ENCODE measurements around the gene GRAMD1A. TPM values are rescaled to one million over a fixed set of nuclear protein-coding genes. Genes with fewer than 3 reads are reported as not detected.

Gene GRAMD1A
- polyA plus RNA-seq, 1 donor from 2014 or later: 19.0 TPM

GRCh38 chr19:35054626-35055025 lies 54.5 kb downstream of the GRAMD1A start:
- Histone ChIP-seq H3K9me3 (ENCODE audit: low read length) (no peaks in the 10 kb centered on the region), H4K20me1 (ENCODE audit: insufficient read depth) (no peaks in the 10 kb centered on the region), H3K79me2 (replicated peaks; ENCODE audit: insufficient read depth, low read length) (no peaks in the 10 kb centered on the region), H3K27me3 (ENCODE audit: insufficient read depth, low read depth, low read length) (no peaks in the 10 kb centered on the region), H2AFZ (ENCODE audit: low read depth, low read length) (no peak overlapping the region), H3F3A (ENCODE audit: insufficient read depth, low read length, poor library complexity, severe bottlenecking) (no peaks in the 10 kb centered on the region), H3K9me2 (ENCODE audit: insufficient read depth, low read length) (no peaks in the 10 kb centered on the region), H3K27ac (ENCODE audit: low read length) (no peak overlapping the region), H3K36me3 (ENCODE audit: insufficient read depth, low read length) (no peaks in the 10 kb centered on the region), H3K4me3 (ENCODE audit: low read length) (no peak overlapping the region), H3K4me2 (ENCODE audit: low read length) (no peak overlapping the region), H3K9ac (ENCODE audit: low read length) (no peak overlapping the region)
- TF ChIP-seq EZH2 (IDR thresholded peaks at IDR 0.05; ENCODE audit: borderline replicate concordance, insufficient read depth, low read length, poor library complexity, severe bottlenecking) (no peak), EP300 (conservative IDR thresholded peaks at IDR 0.05; ENCODE audit: poor library complexity, severe bottlenecking) (no peak), RAD21 (conservative IDR thresholded peaks at IDR 0.05) (no peak), POLR2AphosphoS5 (IDR thresholded peaks at IDR 0.05) (no peak), CTCF (IDR thresholded peaks at IDR 0.05; ENCODE audit: poor library complexity, severe bottlenecking) (no peak)

- Histone ChIP-seq H3K9me2 (ENCODE audit: insufficient read depth, low read length) (no peaks in the 10 kb centered on the region), H3K27ac (ENCODE audit: low read length) (peak overlapping the region; percentile 16)
- TF ChIP-seq MXI1 (conservative IDR thresholded peaks at IDR 0.05; ENCODE audit: poor library complexity, severe bottlenecking) (no peak), CTCF (IDR thresholded peaks at IDR 0.05; ENCODE audit: poor library complexity, severe bottlenecking) (peak; percentile 64), RAD21 (conservative IDR thresholded peaks at IDR 0.05) (peak; percentile 52), TAF1 (IDR thresholded peaks at IDR 0.05; ENCODE audit: low read depth) (no peak), POLR2AphosphoS5 (IDR thresholded peaks at IDR 0.05) (no peak), SMC3 (conservative IDR thresholded peaks at IDR 0.05; ENCODE audit: poor library complexity) (peak; percentile 42)
Observed at GRCh38 chr19:35055715-35056179, 55.6 kb downstream of the GRAMD1A start.

GRCh38 chr19:35056513-35057063 lies 56.5 kb downstream of the GRAMD1A start:
- no peaks in the 10 kb centered on the region for H3K27me3 ChIP-seq (ENCODE audit: insufficient read depth, low read depth, low read length)
- no peaks in the 10 kb centered on the region for H3F3A ChIP-seq (ENCODE audit: insufficient read depth, low read length, poor library complexity, severe bottlenecking)
- H3K9me2 ChIP-seq (ENCODE audit: insufficient read depth, low read length): no peaks in the 10 kb centered on the region
- no peak for TF ChIP-seq RAD21 (conservative IDR thresholded peaks at IDR 0.05)
- no peak for TF ChIP-seq EZH2 (IDR thresholded peaks at IDR 0.05; ENCODE audit: borderline replicate concordance, insufficient read depth, low read length, poor library complexity, severe bottlenecking)
- TF ChIP-seq CTCF (IDR thresholded peaks at IDR 0.05; ENCODE audit: poor library complexity, severe bottlenecking): no peak
- TF ChIP-seq EP300 (conservative IDR thresholded peaks at IDR 0.05; ENCODE audit: poor library complexity, severe bottlenecking): no peak
- no peak for TF ChIP-seq MXI1 (conservative IDR thresholded peaks at IDR 0.05; ENCODE audit: poor library complexity, severe bottlenecking)
- H3K4me2 ChIP-seq (ENCODE audit: low read length): no peak overlapping the region
- no peak overlapping the region for H3K4me3 ChIP-seq (ENCODE audit: low read length)
- no peak overlapping the region for H3K27ac ChIP-seq (ENCODE audit: low read length)
- H3K79me2 ChIP-seq (replicated peaks; ENCODE audit: insufficient read depth, low read length): no peaks in the 10 kb centered on the region
- no peaks in the 10 kb centered on the region for H3K9me3 ChIP-seq (ENCODE audit: low read length)
- no peak overlapping the region for H2AFZ ChIP-seq (ENCODE audit: low read depth, low read length)
- H3K9ac ChIP-seq (ENCODE audit: low read length): no peak overlapping the region
- no peaks in the 10 kb centered on the region for H4K20me1 ChIP-seq (ENCODE audit: insufficient read depth)
- H3K36me3 ChIP-seq (ENCODE audit: insufficient read depth, low read length): no peaks in the 10 kb centered on the region

More at GRCh38 chr19:35055715-35056179, 55.6 kb downstream of the GRAMD1A start:
- H3K36me3 ChIP-seq (ENCODE audit: insufficient read depth, low read length): no peaks in the 10 kb centered on the region
- no peaks in the 10 kb centered on the region for H3F3A ChIP-seq (ENCODE audit: insufficient read depth, low read length, poor library complexity, severe bottlenecking)
- H3K4me3 ChIP-seq (ENCODE audit: low read length): no peak overlapping the region
- no peak overlapping the region for H3K9ac ChIP-seq (ENCODE audit: low read length)
- H2AFZ ChIP-seq (ENCODE audit: low read depth, low read length): no peak overlapping the region
- no peaks in the 10 kb centered on the region for H3K9me3 ChIP-seq (ENCODE audit: low read length)
- no peak overlapping the region for H3K4me2 ChIP-seq (ENCODE audit: low read length)
- no peaks in the 10 kb centered on the region for H3K79me2 ChIP-seq (replicated peaks; ENCODE audit: insufficient read depth, low read length)
- no peaks in the 10 kb centered on the region for H3K27me3 ChIP-seq (ENCODE audit: insufficient read depth, low read depth, low read length)
- no peaks in the 10 kb centered on the region for H4K20me1 ChIP-seq (ENCODE audit: insufficient read depth)

All from neural cell (in vitro differentiated cells).